Loucy (cell line): Measurements from ENCODE around the gene CAMTA1.

ENCODE experiments used
- EZH2phosphoT487 ChIP-seq: fragments of 200-600 bp; IDR thresholded peaks from 2 replicates; pipeline ENCODE4 v1.6.1; 2018; ENCODE audit warnings: antibody characterized with exemption, mild to moderate bottlenecking, moderate library complexity, borderline replicate concordance
- TF ChIP-seq, protein P1 (sequence below): fragments of 200-600 bp; sonication (generic); conservative IDR thresholded peaks from 2 replicates; pipeline ENCODE4 v1.5.1; 2014; ENCODE audit warnings: mild to moderate bottlenecking, antibody characterized with exemption, low read length

DNA sequence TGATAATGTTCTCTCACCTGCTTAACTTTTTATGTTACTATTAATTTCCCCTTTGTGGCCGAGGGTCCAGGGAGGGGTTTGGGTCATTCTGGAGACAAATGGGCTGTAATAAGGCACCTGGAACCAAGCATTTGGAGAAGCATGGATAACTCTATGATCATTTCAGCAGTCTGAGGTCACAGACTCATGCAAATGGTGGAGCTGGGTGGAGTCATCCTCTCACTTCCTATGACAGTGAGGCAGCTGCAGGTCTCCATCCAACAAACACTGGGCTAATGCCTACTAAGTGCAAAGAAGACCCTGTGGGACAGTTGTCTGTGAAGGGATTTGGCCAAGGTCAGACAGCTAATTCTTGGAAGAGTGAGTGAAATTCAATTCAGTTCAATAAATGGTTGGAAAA is 28.8 kb upstream of the CAMTA1 start:
- TF ChIP-seq, protein P1, sequence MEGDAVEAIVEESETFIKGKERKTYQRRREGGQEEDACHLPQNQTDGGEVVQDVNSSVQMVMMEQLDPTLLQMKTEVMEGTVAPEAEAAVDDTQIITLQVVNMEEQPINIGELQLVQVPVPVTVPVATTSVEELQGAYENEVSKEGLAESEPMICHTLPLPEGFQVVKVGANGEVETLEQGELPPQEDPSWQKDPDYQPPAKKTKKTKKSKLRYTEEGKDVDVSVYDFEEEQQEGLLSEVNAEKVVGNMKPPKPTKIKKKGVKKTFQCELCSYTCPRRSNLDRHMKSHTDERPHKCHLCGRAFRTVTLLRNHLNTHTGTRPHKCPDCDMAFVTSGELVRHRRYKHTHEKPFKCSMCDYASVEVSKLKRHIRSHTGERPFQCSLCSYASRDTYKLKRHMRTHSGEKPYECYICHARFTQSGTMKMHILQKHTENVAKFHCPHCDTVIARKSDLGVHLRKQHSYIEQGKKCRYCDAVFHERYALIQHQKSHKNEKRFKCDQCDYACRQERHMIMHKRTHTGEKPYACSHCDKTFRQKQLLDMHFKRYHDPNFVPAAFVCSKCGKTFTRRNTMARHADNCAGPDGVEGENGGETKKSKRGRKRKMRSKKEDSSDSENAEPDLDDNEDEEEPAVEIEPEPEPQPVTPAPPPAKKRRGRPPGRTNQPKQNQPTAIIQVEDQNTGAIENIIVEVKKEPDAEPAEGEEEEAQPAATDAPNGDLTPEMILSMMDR = no peak
- no peak for TF ChIP-seq EZH2phosphoT487
